Neural cell (in vitro differentiated cells): ENCODE data around the gene SLAMF1.

Experiments used
- EP300 ChIP-seq: fragments of 450-650 bp; conservative IDR thresholded peaks from 2 replicates; pipeline ENCODE4 v1.6.1; 2014; ENCODE audit warnings: antibody characterized with exemption, mild to moderate bottlenecking, moderate library complexity; ENCODE audit not compliant: poor library complexity, severe bottlenecking
- EZH2 ChIP-seq: fragments of 200-600, 300-800 bp; shearing (Covaris generic), sonication (generic); IDR thresholded peaks from 2 replicates; pipeline ENCODE4 v1.6.1; 2014; ENCODE audit warnings: antibody characterized with exemption, low read length, borderline replicate concordance, mild to moderate bottlenecking; ENCODE audit not compliant: insufficient read depth, poor library complexity, severe bottlenecking
- MXI1 ChIP-seq: fragments of 450-650 bp; conservative IDR thresholded peaks from 2 replicates; pipeline ENCODE4 v1.6.1; 2014; ENCODE audit warnings: antibody characterized with exemption, mild to moderate bottlenecking; ENCODE audit not compliant: poor library complexity, severe bottlenecking
- SMC3 ChIP-seq: fragments of 450-650 bp; conservative IDR thresholded peaks from 2 replicates; pipeline ENCODE4 v1.6.1; 2014; ENCODE audit warnings: antibody characterized with exemption, mild to moderate bottlenecking, moderate library complexity; ENCODE audit not compliant: poor library complexity
- TAF1 ChIP-seq: IDR thresholded peaks from 2 replicates; pipeline ENCODE4 v1.6.1; 2012; ENCODE audit warnings: low read depth
- TF ChIP-seq, protein P1 (sequence below): fragments of 450-650 bp; IDR thresholded peaks from 2 replicates; pipeline ENCODE4 v1.5.1; 2014; ENCODE audit warnings: antibody characterized with exemption, mild to moderate bottlenecking, moderate library complexity; ENCODE audit not compliant: poor library complexity, severe bottlenecking

DNA sequence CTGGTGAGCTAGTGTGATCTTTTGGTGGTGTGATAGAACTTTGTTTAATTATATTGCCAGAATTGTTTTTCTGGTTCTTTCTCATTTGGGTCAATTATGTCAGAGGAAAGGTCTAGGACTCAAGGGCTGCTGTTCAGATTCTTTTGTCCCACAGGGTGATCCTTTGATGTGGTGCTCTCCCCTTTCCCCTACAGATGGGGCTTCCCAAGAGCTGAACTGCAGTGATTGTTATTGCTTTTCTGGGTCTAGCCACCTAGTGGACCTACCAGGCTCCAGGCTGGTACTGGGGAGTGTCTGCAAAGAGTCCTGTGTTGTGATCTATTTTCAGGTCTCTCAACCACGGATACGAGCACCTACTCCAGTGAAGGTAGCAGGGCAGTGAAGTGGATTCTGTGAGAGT is 41.6 kb downstream of the SLAMF1 start:
- TF ChIP-seq, protein P1, sequence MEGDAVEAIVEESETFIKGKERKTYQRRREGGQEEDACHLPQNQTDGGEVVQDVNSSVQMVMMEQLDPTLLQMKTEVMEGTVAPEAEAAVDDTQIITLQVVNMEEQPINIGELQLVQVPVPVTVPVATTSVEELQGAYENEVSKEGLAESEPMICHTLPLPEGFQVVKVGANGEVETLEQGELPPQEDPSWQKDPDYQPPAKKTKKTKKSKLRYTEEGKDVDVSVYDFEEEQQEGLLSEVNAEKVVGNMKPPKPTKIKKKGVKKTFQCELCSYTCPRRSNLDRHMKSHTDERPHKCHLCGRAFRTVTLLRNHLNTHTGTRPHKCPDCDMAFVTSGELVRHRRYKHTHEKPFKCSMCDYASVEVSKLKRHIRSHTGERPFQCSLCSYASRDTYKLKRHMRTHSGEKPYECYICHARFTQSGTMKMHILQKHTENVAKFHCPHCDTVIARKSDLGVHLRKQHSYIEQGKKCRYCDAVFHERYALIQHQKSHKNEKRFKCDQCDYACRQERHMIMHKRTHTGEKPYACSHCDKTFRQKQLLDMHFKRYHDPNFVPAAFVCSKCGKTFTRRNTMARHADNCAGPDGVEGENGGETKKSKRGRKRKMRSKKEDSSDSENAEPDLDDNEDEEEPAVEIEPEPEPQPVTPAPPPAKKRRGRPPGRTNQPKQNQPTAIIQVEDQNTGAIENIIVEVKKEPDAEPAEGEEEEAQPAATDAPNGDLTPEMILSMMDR: no peak
- TF ChIP-seq TAF1 (no peak), SMC3 (no peak), EZH2 (no peak), EP300 (no peak), MXI1 (no peak)
